NB4 (cell line): ENCODE results near the gene PHF20.

Source experiments
- DNase-seq: peaks from one replicate; pipeline ENCODE4 v3.0.0; 2010; ENCODE audit warnings: low read depth
- H3K4me3 ChIP-seq: one replicate; pipeline ENCODE4 v1.5.1; 2011; ENCODE audit warnings: mild to moderate bottlenecking, low read depth, low read length, moderate library complexity
- CTCF ChIP-seq: IDR thresholded peaks from one replicate; pipeline ENCODE4 v1.5.1; 2012; ENCODE audit warnings: low read depth, low read length
- MAX ChIP-seq: IDR thresholded peaks from 2 replicates; pipeline ENCODE4 v1.6.1; 2011; ENCODE audit warnings: low read depth, low read length
- MYC ChIP-seq: IDR thresholded peaks from 2 replicates; pipeline ENCODE4 v1.6.1; 2011; ENCODE audit warnings: low read depth, low read length
- POLR2A ChIP-seq: IDR thresholded peaks from 2 replicates; pipeline ENCODE4 v1.6.1; 2011; ENCODE audit warnings: mild to moderate bottlenecking; ENCODE audit not compliant: insufficient read length; ENCODE audit errors: extremely low read depth

PHF20 gene

GRCh38 chr20:35729836-35730582, 41.8 kb upstream of the PHF20 start:
- DNase-seq: no peak
- no peak overlapping the region for H3K4me3 ChIP-seq
- TF ChIP-seq MYC (no peak), POLR2A (no peak), CTCF (no peak), MAX (no peak)

GRCh38 chr20:35730583-35731468, 41.0 kb upstream of the PHF20 start:
- no peak for DNase-seq
- TF ChIP-seq MAX (no peak), MYC (no peak), POLR2A (no peak), CTCF (no peak)
- H3K4me3 ChIP-seq: peak overlapping the region; percentile 5

GRCh38 chr20:35731469-35731788, 40.4 kb upstream of the PHF20 start:
- no peak for TF ChIP-seq MYC
- no peak for TF ChIP-seq CTCF
- TF ChIP-seq MAX: no peak
- TF ChIP-seq POLR2A: no peak
- DNase-seq: no peak
- peak overlapping the region; percentile 5 for H3K4me3 ChIP-seq

DNA sequence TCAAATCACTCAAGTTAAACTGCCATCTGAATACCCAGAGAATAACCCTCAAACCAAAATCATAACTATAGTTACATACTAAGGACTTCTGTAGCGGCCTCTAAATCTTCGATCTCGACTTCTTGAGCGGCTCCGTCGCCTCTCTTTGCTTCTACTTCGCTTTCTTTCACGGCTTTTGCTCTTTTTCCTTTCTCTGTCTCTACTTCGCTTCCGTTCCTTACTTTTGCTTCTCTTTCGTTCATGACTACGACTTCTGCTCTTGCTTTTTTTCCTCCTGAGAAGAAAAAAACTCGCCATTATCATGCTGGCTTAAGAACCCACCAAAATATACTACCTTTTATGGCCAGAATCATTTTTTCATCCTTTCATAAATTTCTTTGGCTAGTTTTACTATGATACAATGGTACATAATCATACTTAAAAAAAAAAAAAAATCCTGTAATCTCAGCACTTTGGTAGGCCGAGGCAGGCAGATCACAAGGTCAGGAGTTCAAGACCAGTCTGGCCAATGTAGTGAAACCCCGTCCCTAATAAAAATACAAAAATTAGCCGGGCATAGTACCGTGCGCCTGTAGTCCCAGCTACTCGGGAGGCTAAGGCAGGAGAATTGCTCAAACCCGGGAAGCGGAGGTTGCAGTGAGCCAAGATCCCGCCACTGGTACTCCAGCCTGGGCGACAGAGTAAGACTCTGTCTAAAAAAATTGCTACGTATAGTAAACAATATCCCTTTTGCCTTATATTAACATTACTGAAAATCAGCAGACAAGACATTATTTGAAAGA, 39.8 kb upstream of the PHF20 start:
- no peak for DNase-seq
- no peak for TF ChIP-seq MAX
- TF ChIP-seq MYC: no peak
- no peak for TF ChIP-seq CTCF
- TF ChIP-seq POLR2A: no peak
- H3K4me3 ChIP-seq: no peak overlapping the region

DNA sequence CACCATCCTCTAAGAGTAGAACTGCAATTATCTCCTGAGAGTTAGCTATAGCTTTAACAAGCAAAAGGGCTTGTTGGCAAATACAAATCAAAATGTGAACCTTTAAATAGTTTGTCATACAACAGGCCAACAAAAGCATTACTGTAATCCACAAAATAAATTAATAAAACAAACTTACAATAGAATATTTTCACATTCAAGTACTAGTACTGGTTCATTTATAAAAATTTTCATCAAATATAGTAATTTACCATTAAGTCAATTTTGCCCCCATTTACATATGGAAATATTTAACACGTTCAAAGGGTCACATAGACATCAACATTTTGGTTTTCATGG, 39.2 kb upstream of the PHF20 start:
- no peak for DNase-seq
- H3K4me3 ChIP-seq: no peak overlapping the region
- TF ChIP-seq CTCF (no peak), MYC (no peak), MAX (no peak), POLR2A (no peak)
